Mammary epithelial cell (primary cell): ENCODE measurements around the gene C1QTNF1.

Experiments
- CTCF ChIP-seq, 2 donors: IDR thresholded peaks in 1 of 2; conservative IDR thresholded peaks in 1 of 2; 2 replicates each; pipeline ENCODE4 v1.5.1; 2011 to 2012; ENCODE audit warnings: inconsistent platforms in 2 of 2, low read length in 2 of 2, mild to moderate bottlenecking in 2 of 2, control low read depth in 1 of 2, low read depth in 1 of 2; ENCODE audit not compliant: insufficient read depth in 1 of 2; ENCODE audit errors: extremely low read depth in 1 of 2
- EZH2 ChIP-seq: IDR thresholded peaks from 2 replicates; pipeline ENCODE4 v1.6.1; 2012; ENCODE audit warnings: low read length, inconsistent platforms, borderline replicate concordance

GRCh38 chr17:79039886-79040285, 15.9 kb downstream of the C1QTNF1 start:
- TF ChIP-seq EZH2 (no peak), CTCF (conservative IDR thresholded peaks at IDR 0.05 in 1 of 2, IDR thresholded peaks at IDR 0.05 in 1 of 2; ENCODE audit: extremely low read depth in 1 of 2, insufficient read depth in 1 of 2, low read depth in 1 of 2, low read length in 2 of 2) (no peak)
